ENCODE results near the gene ANLN.

The ANLN gene

DNA sequence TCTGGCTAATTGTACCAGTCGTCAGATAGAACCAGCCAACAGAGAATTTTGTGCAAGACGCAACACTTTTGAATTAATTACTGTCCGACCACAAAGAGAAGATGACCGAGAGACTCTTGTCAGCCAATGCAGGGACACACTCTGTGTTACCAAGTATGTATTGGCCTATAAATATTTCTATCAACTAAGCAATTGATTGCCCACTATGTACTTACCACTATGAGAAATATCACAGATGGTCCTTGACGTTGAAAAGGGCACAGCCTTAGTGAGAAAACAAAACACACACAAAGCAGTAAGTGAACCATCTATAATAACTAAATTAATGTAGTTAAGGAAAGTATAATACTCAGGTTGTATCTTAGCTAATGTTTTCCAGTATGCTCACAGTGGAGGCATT lies 60.0 kb downstream of the ANLN start:
- Histone ChIP-seq H3K27me3 (ENCODE audit: insufficient read depth, poor library complexity, severe bottlenecking) (no peaks in the 10 kb centered on the region), H3K36me3 (ENCODE audit: low read depth) (peaks cover 100% of the 10 kb centered on the region), H3K4me3 (ENCODE audit: severe bottlenecking) (no peak overlapping the region), H3K4me1 (ENCODE audit: insufficient read depth, poor library complexity, severe bottlenecking) (peaks cover 10% of the 10 kb centered on the region), H3K27ac (ENCODE audit: poor library complexity, severe bottlenecking) (no peak overlapping the region), H3K9me3 (ENCODE audit: severe bottlenecking) (no peaks in the 10 kb centered on the region)
- DNase-seq (ENCODE audit: low spot score) (no peak), ATAC-seq (ENCODE audit: low read depth) (no peak)
- TF ChIP-seq, protein P1, sequence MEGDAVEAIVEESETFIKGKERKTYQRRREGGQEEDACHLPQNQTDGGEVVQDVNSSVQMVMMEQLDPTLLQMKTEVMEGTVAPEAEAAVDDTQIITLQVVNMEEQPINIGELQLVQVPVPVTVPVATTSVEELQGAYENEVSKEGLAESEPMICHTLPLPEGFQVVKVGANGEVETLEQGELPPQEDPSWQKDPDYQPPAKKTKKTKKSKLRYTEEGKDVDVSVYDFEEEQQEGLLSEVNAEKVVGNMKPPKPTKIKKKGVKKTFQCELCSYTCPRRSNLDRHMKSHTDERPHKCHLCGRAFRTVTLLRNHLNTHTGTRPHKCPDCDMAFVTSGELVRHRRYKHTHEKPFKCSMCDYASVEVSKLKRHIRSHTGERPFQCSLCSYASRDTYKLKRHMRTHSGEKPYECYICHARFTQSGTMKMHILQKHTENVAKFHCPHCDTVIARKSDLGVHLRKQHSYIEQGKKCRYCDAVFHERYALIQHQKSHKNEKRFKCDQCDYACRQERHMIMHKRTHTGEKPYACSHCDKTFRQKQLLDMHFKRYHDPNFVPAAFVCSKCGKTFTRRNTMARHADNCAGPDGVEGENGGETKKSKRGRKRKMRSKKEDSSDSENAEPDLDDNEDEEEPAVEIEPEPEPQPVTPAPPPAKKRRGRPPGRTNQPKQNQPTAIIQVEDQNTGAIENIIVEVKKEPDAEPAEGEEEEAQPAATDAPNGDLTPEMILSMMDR (IDR thresholded peaks at IDR 0.05; ENCODE audit: poor library complexity, severe bottlenecking): no peak

DNA sequence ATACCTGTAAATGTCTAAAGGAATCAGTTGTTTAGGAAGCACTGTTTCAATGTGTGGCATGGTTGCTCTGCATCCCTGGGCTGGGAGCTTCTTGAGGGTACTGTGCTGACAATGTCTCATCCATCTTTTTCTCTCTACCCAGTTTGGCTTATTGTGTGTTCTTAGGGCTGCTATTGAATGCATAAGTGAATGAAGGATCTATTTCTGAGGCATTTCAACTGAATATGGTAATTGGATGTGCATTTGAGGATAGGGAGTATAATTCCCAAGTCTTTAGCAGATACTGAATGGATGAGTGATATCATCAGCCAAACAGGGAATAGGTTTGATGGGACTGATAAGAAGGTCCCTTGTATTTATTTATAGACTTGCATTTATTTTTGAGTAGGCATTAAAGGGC lies 64.1 kb downstream of the ANLN start:
- H3K9me3 ChIP-seq (ENCODE audit: severe bottlenecking): no peaks in the 10 kb centered on the region
- TF ChIP-seq, protein P1 (IDR thresholded peaks at IDR 0.05; ENCODE audit: poor library complexity, severe bottlenecking): no peak
- H3K4me1 ChIP-seq (ENCODE audit: insufficient read depth, poor library complexity, severe bottlenecking): peaks cover 4% of the 10 kb centered on the region
- H3K36me3 ChIP-seq (ENCODE audit: low read depth): peaks cover 61% of the 10 kb centered on the region
- no peak overlapping the region for H3K27ac ChIP-seq (ENCODE audit: poor library complexity, severe bottlenecking)
- H3K4me3 ChIP-seq (ENCODE audit: severe bottlenecking): no peak overlapping the region
- no peak for ATAC-seq (ENCODE audit: low read depth)
- H3K27me3 ChIP-seq (ENCODE audit: insufficient read depth, poor library complexity, severe bottlenecking): no peaks in the 10 kb centered on the region
- no peak for DNase-seq (ENCODE audit: low spot score)

DNA sequence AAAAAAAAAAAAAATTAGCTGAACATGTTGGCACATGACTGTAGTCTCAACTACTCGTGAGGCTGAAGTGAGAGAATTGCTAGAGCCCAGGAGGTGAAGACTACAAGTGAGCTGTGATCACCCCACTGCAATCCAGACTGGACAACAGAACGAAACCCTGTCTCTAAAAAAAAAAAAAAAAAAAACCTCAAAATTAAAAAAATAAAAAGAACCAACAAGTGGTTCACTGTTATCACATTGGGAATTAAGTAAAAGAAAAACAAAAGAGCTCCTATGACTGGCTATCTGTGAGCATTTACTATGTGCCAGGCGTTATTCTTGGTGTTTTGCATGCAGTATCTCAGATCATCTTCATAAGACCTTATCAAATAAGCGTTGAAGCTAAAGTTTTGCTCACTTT lies 66.0 kb downstream of the ANLN start:
- TF ChIP-seq, protein P1 (IDR thresholded peaks at IDR 0.05; ENCODE audit: poor library complexity, severe bottlenecking): no peak
- H3K27me3 ChIP-seq (ENCODE audit: insufficient read depth, poor library complexity, severe bottlenecking): no peaks in the 10 kb centered on the region

DNA sequence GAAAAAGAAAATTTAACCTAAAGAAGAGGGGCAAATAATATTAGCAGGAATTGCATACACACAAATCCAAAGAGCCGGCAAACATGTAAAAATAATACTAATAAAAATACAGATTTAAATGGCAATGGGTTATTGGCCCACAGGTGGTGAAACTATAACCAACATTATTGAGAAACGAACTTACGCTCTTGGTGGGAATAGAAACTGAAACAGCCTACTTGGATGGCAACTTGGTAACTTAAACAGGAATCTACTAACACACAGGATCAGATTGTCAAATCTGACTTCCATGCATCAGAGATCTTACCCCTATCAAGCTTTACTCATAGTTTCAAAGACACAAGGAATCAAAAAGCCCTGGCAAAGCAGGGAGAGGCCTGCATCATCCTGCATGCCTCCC lies 66.5 kb downstream of the ANLN start:
- Histone ChIP-seq H3K9me3 (ENCODE audit: severe bottlenecking) (no peaks in the 10 kb centered on the region), H3K4me3 (ENCODE audit: severe bottlenecking) (no peak overlapping the region), H3K4me1 (ENCODE audit: insufficient read depth, poor library complexity, severe bottlenecking) (no peaks in the 10 kb centered on the region), H3K27ac (ENCODE audit: poor library complexity, severe bottlenecking) (no peak overlapping the region), H3K27me3 (ENCODE audit: insufficient read depth, poor library complexity, severe bottlenecking) (no peaks in the 10 kb centered on the region), H3K36me3 (ENCODE audit: low read depth) (peaks cover 38% of the 10 kb centered on the region)
- TF ChIP-seq, protein P1 (IDR thresholded peaks at IDR 0.05; ENCODE audit: poor library complexity, severe bottlenecking): no peak
- ATAC-seq (ENCODE audit: low read depth): no peak
- DNase-seq (ENCODE audit: low spot score): no peak

More for the DNA sequence above, 66.0 kb downstream of the ANLN start:
- Histone ChIP-seq H3K4me3 (ENCODE audit: severe bottlenecking) (no peak overlapping the region), H3K27ac (ENCODE audit: poor library complexity, severe bottlenecking) (no peak overlapping the region), H3K4me1 (ENCODE audit: insufficient read depth, poor library complexity, severe bottlenecking) (no peaks in the 10 kb centered on the region), H3K36me3 (ENCODE audit: low read depth) (peaks cover 43% of the 10 kb centered on the region), H3K9me3 (ENCODE audit: severe bottlenecking) (no peaks in the 10 kb centered on the region)
- DNase-seq (ENCODE audit: low spot score): no peak
- ATAC-seq (ENCODE audit: low read depth): no peak

DNA sequence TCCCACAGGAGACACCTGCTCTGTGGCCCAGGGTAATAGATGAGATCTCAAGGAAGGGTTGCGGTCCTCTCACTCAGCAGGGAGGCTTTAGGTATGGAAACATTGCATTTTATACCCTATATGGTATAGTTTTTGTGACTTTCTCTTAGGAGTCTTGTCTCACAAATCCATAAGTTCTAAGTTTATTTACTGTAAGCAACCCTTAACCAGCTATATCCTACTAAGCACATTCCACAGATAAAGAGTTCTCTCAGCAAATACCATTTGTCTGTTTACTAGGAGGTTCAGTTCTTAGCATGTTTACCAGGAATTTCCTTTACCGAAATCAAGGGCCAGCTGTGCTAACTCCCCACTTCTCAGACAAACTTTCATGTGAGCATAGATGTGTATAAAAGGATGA lies 66.9 kb downstream of the ANLN start:
- ATAC-seq (ENCODE audit: low read depth): peak; percentile 24; the same call in 1 of the 3 replicates
- Histone ChIP-seq H3K36me3 (ENCODE audit: low read depth) (peaks cover 34% of the 10 kb centered on the region), H3K4me1 (ENCODE audit: insufficient read depth, poor library complexity, severe bottlenecking) (no peaks in the 10 kb centered on the region), H3K27ac (ENCODE audit: poor library complexity, severe bottlenecking) (no peak overlapping the region), H3K9me3 (ENCODE audit: severe bottlenecking) (no peaks in the 10 kb centered on the region), H3K27me3 (ENCODE audit: insufficient read depth, poor library complexity, severe bottlenecking) (no peaks in the 10 kb centered on the region), H3K4me3 (ENCODE audit: severe bottlenecking) (no peak overlapping the region)
- no peak for DNase-seq (ENCODE audit: low spot score)
- TF ChIP-seq, protein P1 (IDR thresholded peaks at IDR 0.05; ENCODE audit: poor library complexity, severe bottlenecking): no peak

Data from RWPE2 (cell line).